ENCODE results near the gene PDZD2.

GRCh38 chr5:31645420-31646081, 6.6 kb downstream of the PDZD2 start:
- TF ChIP-seq POLR2A (IDR thresholded peaks at IDR 0.05; ENCODE audit: low read length) (no peak), GATA1 (IDR thresholded peaks at IDR 0.05; ENCODE audit: low read depth, low read length) (no peak)
